GM23338 (cell line): ENCODE measurements around the gene SH3BP5. TPM values are rescaled to one million over a fixed set of nuclear protein-coding genes. Genes with fewer than 3 reads are reported as not detected.

ENCODE experiments used
- ATAC-seq: fragments of 200-7000 bp; cut with Tn5 transposase; 3 replicates; pipeline ENCODE4 v1.9.1; 2020
- DNase-seq: peaks from one replicate; pipeline ENCODE4 v3.0.0-alpha.2; 2015; ENCODE audit warnings: low spot score
- H2AFZ ChIP-seq: fragments of 200-600 bp; sonication (generic); 2 replicates; pipeline ENCODE4 v1.8.0; 2016; ENCODE audit warnings: antibody characterized with exemption, mild to moderate bottlenecking, moderate library complexity
- H3F3A ChIP-seq: fragments of 200-600 bp; sonication (generic); replicated peaks from 2 replicates; pipeline ENCODE4 v1.8.0; 2017; ENCODE audit warnings: antibody characterized with exemption, mixed run types, low read depth
- H3K27ac ChIP-seq: fragments of 200-600 bp; sonication (generic); 2 replicates; pipeline ENCODE4 v1.6.1; 2016; ENCODE audit warnings: low read depth
- H3K27me3 ChIP-seq: fragments of 200-600 bp; sonication (generic); 2 replicates; pipeline ENCODE4 v1.8.0; 2016; ENCODE audit warnings: mild to moderate bottlenecking, mixed run types, moderate library complexity; ENCODE audit not compliant: insufficient read depth
- H3K36me3 ChIP-seq: fragments of 200-600 bp; sonication (generic); 2 replicates; pipeline ENCODE4 v1.8.0; 2016; ENCODE audit warnings: mild to moderate bottlenecking; ENCODE audit not compliant: insufficient read depth
- H3K4me1 ChIP-seq: fragments of 200-600 bp; sonication (generic); 2 replicates; pipeline ENCODE4 v1.8.0; 2016; ENCODE audit warnings: mild to moderate bottlenecking, moderate library complexity; ENCODE audit not compliant: insufficient read depth
- H3K4me2 ChIP-seq: fragments of 200-600 bp; sonication (generic); 2 replicates; pipeline ENCODE4 v1.7.1; 2017; ENCODE audit warnings: mixed run types
- H3K4me3 ChIP-seq: fragments of 200-600 bp; sonication (generic); 2 replicates; pipeline ENCODE4 v1.6.1; 2016; ENCODE audit warnings: mixed run types
- H3K79me2 ChIP-seq: fragments of 200-600 bp; sonication (generic); replicated peaks from 2 replicates; pipeline ENCODE4 v1.8.0; 2017; ENCODE audit warnings: mild to moderate bottlenecking; ENCODE audit not compliant: insufficient read depth
- H3K9me2 ChIP-seq: fragments of 200-600 bp; sonication (generic); 2 replicates; pipeline ENCODE4 v1.8.0; 2017; ENCODE audit not compliant: insufficient read depth
- H4K20me1 ChIP-seq: fragments of 200-600 bp; sonication (generic); replicated peaks from 2 replicates; pipeline ENCODE4 v1.8.0; 2017; ENCODE audit warnings: mild to moderate bottlenecking; ENCODE audit not compliant: insufficient read depth
- H3K27ac Mint-ChIP-seq: 2 replicates; pipeline ENCODE4 v1.8.0; 2020; ENCODE audit warnings: inconsistent platforms, mild to moderate bottlenecking, moderate library complexity, mixed read lengths
- H3K27me3 Mint-ChIP-seq: 3 replicates; pipeline ENCODE4 v1.8.0; 2022; ENCODE audit warnings: low read depth, mild to moderate bottlenecking, moderate library complexity, mixed read lengths, inconsistent platforms; ENCODE audit not compliant: insufficient read depth, poor library complexity
- H3K36me3 Mint-ChIP-seq: 3 replicates; pipeline ENCODE4 v1.8.0; 2021; ENCODE audit warnings: low read depth, mild to moderate bottlenecking, inconsistent platforms, moderate library complexity, mixed read lengths
- H3K4me1 Mint-ChIP-seq: 3 replicates; pipeline ENCODE4 v1.8.0; 2020; ENCODE audit warnings: mild to moderate bottlenecking, inconsistent platforms, mixed read lengths
- H3K4me3 Mint-ChIP-seq: 3 replicates; pipeline ENCODE4 v1.8.0; 2021; ENCODE audit warnings: moderate library complexity, mild to moderate bottlenecking, inconsistent platforms, mixed read lengths
- H3K9me3 Mint-ChIP-seq: 3 replicates; pipeline ENCODE4 v1.8.0; 2020; ENCODE audit warnings: moderate library complexity, mild to moderate bottlenecking, inconsistent platforms, mixed read lengths
- CREB1 ChIP-seq: fragments of 250-450 bp; sonication (Bioruptor Pico); IDR thresholded peaks from 2 replicates; pipeline ENCODE4 v1.5.0; 2020; ENCODE audit warnings: low read depth, mild to moderate bottlenecking, moderate library complexity
- EZH2 ChIP-seq: fragments of 200-600 bp; sonication (generic); IDR thresholded peaks from one replicate; pipeline ENCODE4 v1.8.0; 2017; ENCODE audit warnings: antibody characterized with exemption, mild to moderate bottlenecking, low read depth; ENCODE audit not compliant: unreplicated experiment
- EZH2phosphoT487 ChIP-seq: fragments of 200-600 bp; sonication (generic); IDR thresholded peaks from one replicate; pipeline ENCODE4 v1.8.1; 2018; ENCODE audit warnings: antibody characterized with exemption; ENCODE audit not compliant: unreplicated experiment
- JUNB ChIP-seq: IDR thresholded peaks from one replicate; pipeline ENCODE4 v1.6.1; 2016; ENCODE audit warnings: antibody characterized with exemption; ENCODE audit not compliant: unreplicated experiment
- NANOG ChIP-seq: IDR thresholded peaks from 2 replicates; pipeline ENCODE4 v1.6.1; 2016; ENCODE audit warnings: antibody characterized with exemption, borderline replicate concordance
- POLR2AphosphoS5 ChIP-seq: IDR thresholded peaks from 2 replicates; pipeline ENCODE4 v1.6.1; 2016; ENCODE audit warnings: antibody characterized with exemption, low read depth
- STAT1 ChIP-seq: IDR thresholded peaks from one replicate; pipeline ENCODE4 v1.6.1; 2016; ENCODE audit warnings: antibody characterized with exemption; ENCODE audit not compliant: unreplicated experiment
- ZNF114 ChIP-seq: fragments of 250-450 bp; sonication (Bioruptor Pico); IDR thresholded peaks from 2 replicates; pipeline ENCODE4 v1.5.0; 2020; ENCODE audit warnings: mild to moderate bottlenecking, moderate library complexity
- ZNF331 ChIP-seq: fragments of 250-450 bp; sonication (Bioruptor Pico); IDR thresholded peaks from 2 replicates; pipeline ENCODE4 v1.5.0; 2020; ENCODE audit warnings: low read depth, mild to moderate bottlenecking, moderate library complexity
- polyA plus RNA-seq: library from polyadenylated mRNA; unstranded; fragments of >200 nt; fragmentation: Nextera tagmentation; extraction: Ambion mirVana; gene quantifications from 2 replicates; pipeline ENCODE4 v1.2.1, GENCODE V29; 2016
- total RNA-seq: library from RNA; depleted of rRNA; stranded (reverse); fragments of >200 nt; shearing (Covaris generic); gene quantifications from 2 replicates; pipeline ENCODE4 v1.2.3, GENCODE V29; 2014
- TF ChIP-seq, protein P1 (sequence below): fragments of 250-450 bp; sonication (Bioruptor Pico); IDR thresholded peaks from 2 replicates; pipeline ENCODE4 v1.5.0; 2020; ENCODE audit warnings: mild to moderate bottlenecking, moderate library complexity
- TF ChIP-seq, protein P2 (sequence below): IDR thresholded peaks from 2 replicates; pipeline ENCODE4 v1.6.1; 2016; ENCODE audit warnings: antibody characterized with exemption
- TF ChIP-seq, protein P3 (sequence below), 2 experiments: fragments of 200-600 bp in 1 of 2; sonication (generic) in 1 of 2; conservative IDR thresholded peaks; 2 replicates each; pipeline versions ENCODE4 v1.5.1 to v1.6.1; 2016 to 2017; ENCODE audit warnings: antibody characterized with exemption in 2 of 2, low read depth in 2 of 2, mild to moderate bottlenecking in 2 of 2, moderate library complexity in 1 of 2

SH3BP5 gene
- total and polyA plus RNA-seq, 2 experiments from 2014 or later = 5.8 to 9.1 TPM

DNA sequence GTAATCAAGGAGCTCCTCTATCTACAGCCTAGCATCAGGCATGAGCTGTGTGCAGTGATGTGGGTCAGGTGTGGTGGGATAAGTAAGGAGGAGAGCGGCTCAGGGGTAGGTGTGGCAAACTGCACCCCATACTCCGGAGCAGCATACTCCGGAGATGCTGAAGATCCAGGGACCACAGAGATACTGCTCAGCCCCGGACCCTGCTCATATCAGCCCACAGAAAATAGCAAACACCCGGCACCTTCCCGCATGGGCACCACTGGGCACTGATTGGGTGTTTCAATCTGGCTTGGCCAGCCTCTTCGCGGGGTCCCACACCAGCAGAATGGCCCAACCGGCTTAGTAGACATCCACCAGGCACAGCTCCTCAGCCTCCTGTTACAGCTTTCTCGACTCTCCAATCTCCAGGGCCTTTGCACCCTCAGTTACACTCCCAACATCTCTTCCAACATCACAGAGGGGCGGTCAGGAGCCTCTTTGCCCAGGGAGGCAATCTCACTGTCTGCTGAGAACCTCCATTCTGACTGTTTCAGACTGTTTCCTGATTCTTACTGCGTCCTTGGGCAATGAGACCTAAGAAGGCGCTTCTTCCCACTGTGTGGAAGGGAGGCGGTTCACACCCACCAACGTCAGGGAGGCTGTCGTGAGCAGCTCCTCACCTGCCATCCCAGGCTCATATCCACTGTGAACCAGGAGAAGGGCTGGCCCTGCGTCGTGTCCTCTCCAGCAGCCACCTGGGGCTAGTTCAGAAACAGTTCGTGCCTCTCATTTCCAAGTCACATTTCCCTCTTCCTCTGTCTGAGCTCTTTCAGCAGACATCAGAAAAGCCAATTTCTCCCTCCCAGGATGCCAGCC lies 66.5 kb downstream of the SH3BP5 start:
- Histone ChIP-seq H3K79me2 (no peaks in the 10 kb centered on the region; the same call in 1 of the 2 replicates), H3K27ac (no peak overlapping the region), H3F3A (no peaks in the 10 kb centered on the region), H3K4me1 (no peaks in the 10 kb centered on the region), H3K9me2 (no peaks in the 10 kb centered on the region), H2AFZ (no peak overlapping the region), H3K4me3 (no peak overlapping the region), H3K27me3 (no peaks in the 10 kb centered on the region), H4K20me1 (no peaks in the 10 kb centered on the region), H3K4me2 (no peak overlapping the region), H3K36me3 (no peaks in the 10 kb centered on the region)
- Mint-ChIP-seq H3K27ac (no peak overlapping the region), H3K4me3 (no peak overlapping the region), H3K4me1 (no peaks in the 10 kb centered on the region), H3K36me3 (no peaks in the 10 kb centered on the region), H3K9me3 (no peaks in the 10 kb centered on the region), H3K27me3 (peaks cover 3% of the 10 kb centered on the region)
- TF ChIP-seq, protein P1, sequence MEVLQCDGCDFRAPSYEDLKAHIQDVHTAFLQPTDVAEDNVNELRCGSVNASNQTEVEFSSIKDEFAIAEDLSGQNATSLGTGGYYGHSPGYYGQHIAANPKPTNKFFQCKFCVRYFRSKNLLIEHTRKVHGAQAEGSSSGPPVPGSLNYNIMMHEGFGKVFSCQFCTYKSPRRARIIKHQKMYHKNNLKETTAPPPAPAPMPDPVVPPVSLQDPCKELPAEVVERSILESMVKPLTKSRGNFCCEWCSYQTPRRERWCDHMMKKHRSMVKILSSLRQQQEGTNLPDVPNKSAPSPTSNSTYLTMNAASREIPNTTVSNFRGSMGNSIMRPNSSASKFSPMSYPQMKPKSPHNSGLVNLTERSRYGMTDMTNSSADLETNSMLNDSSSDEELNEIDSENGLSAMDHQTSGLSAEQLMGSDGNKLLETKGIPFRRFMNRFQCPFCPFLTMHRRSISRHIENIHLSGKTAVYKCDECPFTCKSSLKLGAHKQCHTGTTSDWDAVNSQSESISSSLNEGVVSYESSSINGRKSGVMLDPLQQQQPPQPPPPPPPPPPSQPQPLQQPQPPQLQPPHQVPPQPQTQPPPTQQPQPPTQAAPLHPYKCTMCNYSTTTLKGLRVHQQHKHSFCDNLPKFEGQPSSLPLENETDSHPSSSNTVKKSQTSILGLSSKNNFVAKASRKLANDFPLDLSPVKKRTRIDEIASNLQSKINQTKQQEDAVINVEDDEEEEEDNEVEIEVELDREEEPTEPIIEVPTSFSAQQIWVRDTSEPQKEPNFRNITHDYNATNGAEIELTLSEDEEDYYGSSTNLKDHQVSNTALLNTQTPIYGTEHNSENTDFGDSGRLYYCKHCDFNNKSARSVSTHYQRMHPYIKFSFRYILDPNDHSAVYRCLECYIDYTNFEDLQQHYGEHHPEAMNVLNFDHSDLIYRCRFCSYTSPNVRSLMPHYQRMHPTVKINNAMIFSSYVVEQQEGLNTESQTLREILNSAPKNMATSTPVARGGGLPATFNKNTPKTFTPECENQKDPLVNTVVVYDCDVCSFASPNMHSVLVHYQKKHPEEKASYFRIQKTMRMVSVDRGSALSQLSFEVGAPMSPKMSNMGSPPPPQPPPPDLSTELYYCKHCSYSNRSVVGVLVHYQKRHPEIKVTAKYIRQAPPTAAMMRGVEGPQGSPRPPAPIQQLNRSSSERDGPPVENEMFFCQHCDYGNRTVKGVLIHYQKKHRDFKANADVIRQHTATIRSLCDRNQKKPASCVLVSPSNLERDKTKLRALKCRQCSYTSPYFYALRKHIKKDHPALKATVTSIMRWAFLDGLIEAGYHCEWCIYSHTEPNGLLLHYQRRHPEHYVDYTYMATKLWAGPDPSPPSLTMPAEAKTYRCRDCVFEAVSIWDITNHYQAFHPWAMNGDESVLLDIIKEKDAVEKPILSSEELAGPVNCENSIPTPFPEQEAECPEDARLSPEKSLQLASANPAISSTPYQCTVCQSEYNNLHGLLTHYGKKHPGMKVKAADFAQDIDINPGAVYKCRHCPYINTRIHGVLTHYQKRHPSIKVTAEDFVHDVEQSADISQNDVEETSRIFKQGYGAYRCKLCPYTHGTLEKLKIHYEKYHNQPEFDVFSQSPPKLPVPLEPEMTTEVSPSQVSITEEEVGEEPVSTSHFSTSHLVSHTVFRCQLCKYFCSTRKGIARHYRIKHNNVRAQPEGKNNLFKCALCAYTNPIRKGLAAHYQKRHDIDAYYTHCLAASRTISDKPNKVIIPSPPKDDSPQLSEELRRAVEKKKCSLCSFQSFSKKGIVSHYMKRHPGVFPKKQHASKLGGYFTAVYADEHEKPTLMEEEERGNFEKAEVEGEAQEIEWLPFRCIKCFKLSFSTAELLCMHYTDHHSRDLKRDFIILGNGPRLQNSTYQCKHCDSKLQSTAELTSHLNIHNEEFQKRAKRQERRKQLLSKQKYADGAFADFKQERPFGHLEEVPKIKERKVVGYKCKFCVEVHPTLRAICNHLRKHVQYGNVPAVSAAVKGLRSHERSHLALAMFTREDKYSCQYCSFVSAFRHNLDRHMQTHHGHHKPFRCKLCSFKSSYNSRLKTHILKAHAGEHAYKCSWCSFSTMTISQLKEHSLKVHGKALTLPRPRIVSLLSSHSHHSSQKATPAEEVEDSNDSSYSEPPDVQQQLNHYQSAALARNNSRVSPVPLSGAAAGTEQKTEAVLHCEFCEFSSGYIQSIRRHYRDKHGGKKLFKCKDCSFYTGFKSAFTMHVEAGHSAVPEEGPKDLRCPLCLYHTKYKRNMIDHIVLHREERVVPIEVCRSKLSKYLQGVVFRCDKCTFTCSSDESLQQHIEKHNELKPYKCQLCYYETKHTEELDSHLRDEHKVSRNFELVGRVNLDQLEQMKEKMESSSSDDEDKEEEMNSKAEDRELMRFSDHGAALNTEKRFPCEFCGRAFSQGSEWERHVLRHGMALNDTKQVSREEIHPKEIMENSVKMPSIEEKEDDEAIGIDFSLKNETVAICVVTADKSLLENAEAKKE (CRISPR knock-in tag) = no peak
- TF ChIP-seq CREB1 (CRISPR knock-in tag) = no peak
- TF ChIP-seq, protein P2, sequence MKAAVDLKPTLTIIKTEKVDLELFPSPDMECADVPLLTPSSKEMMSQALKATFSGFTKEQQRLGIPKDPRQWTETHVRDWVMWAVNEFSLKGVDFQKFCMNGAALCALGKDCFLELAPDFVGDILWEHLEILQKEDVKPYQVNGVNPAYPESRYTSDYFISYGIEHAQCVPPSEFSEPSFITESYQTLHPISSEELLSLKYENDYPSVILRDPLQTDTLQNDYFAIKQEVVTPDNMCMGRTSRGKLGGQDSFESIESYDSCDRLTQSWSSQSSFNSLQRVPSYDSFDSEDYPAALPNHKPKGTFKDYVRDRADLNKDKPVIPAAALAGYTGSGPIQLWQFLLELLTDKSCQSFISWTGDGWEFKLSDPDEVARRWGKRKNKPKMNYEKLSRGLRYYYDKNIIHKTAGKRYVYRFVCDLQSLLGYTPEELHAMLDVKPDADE = no peak
- TF ChIP-seq ZNF114 (CRISPR knock-in tag) = no peak
- TF ChIP-seq EZH2 = no peak
- no peak for TF ChIP-seq POLR2AphosphoS5
- no peak for TF ChIP-seq NANOG
- TF ChIP-seq STAT1 = no peak
- TF ChIP-seq, protein P3, sequence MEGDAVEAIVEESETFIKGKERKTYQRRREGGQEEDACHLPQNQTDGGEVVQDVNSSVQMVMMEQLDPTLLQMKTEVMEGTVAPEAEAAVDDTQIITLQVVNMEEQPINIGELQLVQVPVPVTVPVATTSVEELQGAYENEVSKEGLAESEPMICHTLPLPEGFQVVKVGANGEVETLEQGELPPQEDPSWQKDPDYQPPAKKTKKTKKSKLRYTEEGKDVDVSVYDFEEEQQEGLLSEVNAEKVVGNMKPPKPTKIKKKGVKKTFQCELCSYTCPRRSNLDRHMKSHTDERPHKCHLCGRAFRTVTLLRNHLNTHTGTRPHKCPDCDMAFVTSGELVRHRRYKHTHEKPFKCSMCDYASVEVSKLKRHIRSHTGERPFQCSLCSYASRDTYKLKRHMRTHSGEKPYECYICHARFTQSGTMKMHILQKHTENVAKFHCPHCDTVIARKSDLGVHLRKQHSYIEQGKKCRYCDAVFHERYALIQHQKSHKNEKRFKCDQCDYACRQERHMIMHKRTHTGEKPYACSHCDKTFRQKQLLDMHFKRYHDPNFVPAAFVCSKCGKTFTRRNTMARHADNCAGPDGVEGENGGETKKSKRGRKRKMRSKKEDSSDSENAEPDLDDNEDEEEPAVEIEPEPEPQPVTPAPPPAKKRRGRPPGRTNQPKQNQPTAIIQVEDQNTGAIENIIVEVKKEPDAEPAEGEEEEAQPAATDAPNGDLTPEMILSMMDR (conservative IDR thresholded peaks at IDR 0.05; ENCODE audit: low read depth in 2 of 2) = no peak
- no peak for TF ChIP-seq EZH2phosphoT487
- TF ChIP-seq JUNB = no peak
- TF ChIP-seq ZNF331 (CRISPR knock-in tag) = no peak
- DNase-seq (no peak), ATAC-seq (no peak)
